H1 (cell line): ENCODE results near the gene PSKH1. TPM values are rescaled to one million over a fixed set of nuclear protein-coding genes. Genes with fewer than 3 reads are reported as not detected.

Experiments
- CTCF ChIA-PET: fragments of 300-600 bp; sonication (Branson Sonifier 250); formaldehyde crosslinking; loops from one replicate; lab custom pipeline; 2021; ENCODE audit not compliant: partially characterized antibody; lab: Charles Lee
- POLR2A ChIA-PET: fragments of 300-600 bp; sonication (Branson Sonifier 250); formaldehyde crosslinking; loops from one replicate; lab custom pipeline; 2021; ENCODE audit warnings: inconsistent platforms; ENCODE audit not compliant: partially characterized antibody; lab: Charles Lee
- DNase-seq, 2 experiments: peaks; one replicate each; pipeline versions ENCODE4 v3.0.0 to v3.0.0-alpha.2; 2010 to 2022; ENCODE audit warnings: low spot score in 2 of 2, low read depth in 1 of 2, mixed read lengths in 1 of 2
- FAIRE-seq: peaks from 2 replicates; lab custom pipeline; 2011; peaks lifted over from hg19 to GRCh38; lab: Jason Lieb, UNC
- H2AFZ ChIP-seq: 2 replicates; pipeline ENCODE4 v1.8.1; 2012; ENCODE audit warnings: low read length, inconsistent platforms
- H2AK5ac ChIP-seq: 2 replicates; pipeline ENCODE4 v1.6.1; 2013; ENCODE audit warnings: low read depth, low read length
- H2BK120ac ChIP-seq: replicated peaks from 2 replicates; pipeline ENCODE3; 2013; ENCODE audit warnings: low read depth, low read length, inconsistent platforms
- H2BK12ac ChIP-seq: 2 replicates; pipeline ENCODE4 v1.6.1; 2013; ENCODE audit warnings: low read depth, low read length
- H2BK15ac ChIP-seq: 2 replicates; pipeline ENCODE4 v1.6.1; 2013; ENCODE audit warnings: low read length
- H2BK20ac ChIP-seq: 2 replicates; pipeline ENCODE4 v1.6.1; 2013; ENCODE audit warnings: low read length
- H2BK5ac ChIP-seq: 2 replicates; pipeline ENCODE4 v1.6.1; 2013; ENCODE audit warnings: low read depth, low read length
- H3K14ac ChIP-seq: 2 replicates; pipeline ENCODE4 v1.6.1; 2013; ENCODE audit warnings: inconsistent platforms; ENCODE audit not compliant: insufficient read length
- H3K18ac ChIP-seq: 2 replicates; pipeline ENCODE4 v1.6.1; 2013; ENCODE audit warnings: low read length; ENCODE audit errors: extremely low read depth
- H3K23ac ChIP-seq: 2 replicates; pipeline ENCODE4 v1.6.1; 2013; ENCODE audit warnings: inconsistent platforms; ENCODE audit not compliant: insufficient read length
- H3K23me2 ChIP-seq: 2 replicates; pipeline ENCODE4 v1.6.1; 2013; ENCODE audit warnings: low read depth, low read length
- H3K27ac ChIP-seq: 2 replicates; pipeline ENCODE4 v1.6.1; 2011; ENCODE audit warnings: low read depth, low read length, inconsistent platforms
- H3K27me3 ChIP-seq, 4 experiments: replicated peaks in 1 of 4; 1 replicate in 1 of 4; 2 replicates in 3 of 4; pipeline versions ENCODE4 v1.6.1 to v1.8.1; 2011 to 2013; ENCODE audit warnings: low read length in 3 of 4, mild to moderate bottlenecking in 3 of 4, inconsistent platforms in 2 of 4, mixed read lengths in 2 of 4, moderate library complexity in 1 of 4; ENCODE audit not compliant: control insufficient read depth in 3 of 4, insufficient read depth in 3 of 4; ENCODE audit errors: extremely low read depth in 1 of 4
- H3K36me3 ChIP-seq, 4 experiments: 2 replicates each; pipeline versions ENCODE4 v1.6.1 to v1.8.1; 2011 to 2013; ENCODE audit warnings: mild to moderate bottlenecking in 4 of 4, low read length in 3 of 4, moderate library complexity in 2 of 4, control low read depth in 1 of 4, inconsistent platforms in 1 of 4; ENCODE audit not compliant: insufficient read depth in 4 of 4, control insufficient read depth in 2 of 4
- H3K4ac ChIP-seq: replicated peaks from 2 replicates; pipeline ENCODE3; 2013; ENCODE audit warnings: low read length, low read depth, mixed read lengths, inconsistent platforms; ENCODE audit not compliant: insufficient read length
- H3K4me1 ChIP-seq, 4 experiments: replicated peaks in 1 of 4; 1 replicate in 1 of 4; 2 replicates in 3 of 4; pipeline versions ENCODE4 v1.6.1 to v1.8.1; 2011 to 2013; ENCODE audit warnings: low read length in 3 of 4, inconsistent platforms in 2 of 4, mixed read lengths in 1 of 4; ENCODE audit not compliant: insufficient read depth in 4 of 4, control insufficient read depth in 3 of 4
- H3K4me2 ChIP-seq, 2 experiments: 2 replicates each; pipeline versions ENCODE4 v1.6.1 to v1.8.1; 2011 to 2013; ENCODE audit warnings: low read depth in 2 of 2, low read length in 2 of 2, control low read depth in 1 of 2, inconsistent platforms in 1 of 2, mild to moderate bottlenecking in 1 of 2; ENCODE audit not compliant: insufficient read depth in 1 of 2
- H3K4me3 ChIP-seq, 4 experiments: fragments of 200-600, 300-600 bp in 1 of 4; sonication (generic), shearing (Covaris generic), sonication (Bioruptor Twin) in 1 of 4; 2 replicates each; pipeline versions ENCODE4 v1.5.1 to v1.8.1; 2011 to 2016; ENCODE audit warnings: low read length in 4 of 4, low read depth in 3 of 4, control low read depth in 2 of 4, inconsistent platforms in 2 of 4, mild to moderate bottlenecking in 2 of 4, mixed read lengths in 1 of 4, moderate library complexity in 1 of 4; ENCODE audit not compliant: insufficient read depth in 2 of 4; ENCODE audit errors: extremely low read depth in 1 of 4
- H3K56ac ChIP-seq: replicated peaks from 2 replicates; pipeline ENCODE3; 2013; ENCODE audit warnings: low read depth, mild to moderate bottlenecking, mixed read lengths, low read length, inconsistent platforms; ENCODE audit not compliant: insufficient read length
- H3K79me1 ChIP-seq: 2 replicates; pipeline ENCODE4 v1.6.1; 2013; ENCODE audit warnings: low read depth, low read length, control low read depth
- H3K79me2 ChIP-seq, 2 experiments: 2 replicates each; pipeline versions ENCODE4 v1.6.1 to v1.8.1; 2012 to 2013; ENCODE audit warnings: low read length in 2 of 2, mild to moderate bottlenecking in 2 of 2, inconsistent platforms in 1 of 2; ENCODE audit not compliant: insufficient read depth in 2 of 2, control insufficient read depth in 1 of 2
- H3K9ac ChIP-seq, 4 experiments: replicated peaks in 1 of 4; 1 replicate in 1 of 4; 2 replicates in 3 of 4; pipeline versions ENCODE4 v1.6.1 to v1.8.1; 2011 to 2013; ENCODE audit warnings: low read depth in 3 of 4, low read length in 3 of 4, control low read depth in 2 of 4, mild to moderate bottlenecking in 2 of 4, moderate library complexity in 2 of 4, inconsistent platforms in 1 of 4; ENCODE audit errors: extremely low read depth in 1 of 4
- H3K9me3 ChIP-seq, 2 experiments: 2 replicates each; pipeline versions ENCODE4 v1.6.1 to v1.8.1; 2012 to 2013; ENCODE audit warnings: mild to moderate bottlenecking in 2 of 2, moderate library complexity in 2 of 2, control low read depth in 1 of 2, inconsistent platforms in 1 of 2, low read depth in 1 of 2, low read length in 1 of 2, mixed read lengths in 1 of 2; ENCODE audit not compliant: insufficient read depth in 2 of 2
- H4K20me1 ChIP-seq, 2 experiments: replicated peaks in 1 of 2; 2 replicates each; pipeline versions ENCODE3 to v1.8.1; 2011 to 2013; ENCODE audit warnings: inconsistent platforms in 2 of 2, low read length in 2 of 2, mild to moderate bottlenecking in 1 of 2; ENCODE audit not compliant: insufficient read depth in 2 of 2, control insufficient read depth in 1 of 2
- H4K5ac ChIP-seq: 2 replicates; pipeline ENCODE4 v1.6.1; 2013; ENCODE audit warnings: low read length, low read depth, mixed read lengths, inconsistent platforms; ENCODE audit not compliant: insufficient read length
- H4K8ac ChIP-seq: 2 replicates; pipeline ENCODE4 v1.8.0; 2013; ENCODE audit warnings: mild to moderate bottlenecking, moderate library complexity, low read length, inconsistent platforms; ENCODE audit not compliant: insufficient read depth; ENCODE audit errors: extremely low read depth
- H4K91ac ChIP-seq: replicated peaks from 2 replicates; pipeline ENCODE3; 2013; ENCODE audit warnings: low read length, mixed read lengths, inconsistent platforms; ENCODE audit not compliant: insufficient read length
- CEBPB ChIP-seq: IDR thresholded peaks from 2 replicates; pipeline ENCODE4 v1.6.1; 2012; ENCODE audit warnings: low read depth, low read length
- CTCF ChIP-seq, 3 experiments: IDR thresholded peaks; 1 replicate in 2 of 3; 2 replicates in 1 of 3; pipeline versions ENCODE4 v1.5.1 to v1.6.1; 2011; ENCODE audit warnings: low read length in 3 of 3, mild to moderate bottlenecking in 3 of 3, inconsistent platforms in 2 of 3, low read depth in 1 of 3, moderate library complexity in 1 of 3; ENCODE audit not compliant: insufficient read depth in 1 of 3; ENCODE audit errors: control extremely low read depth in 1 of 3
- EGR1 ChIP-seq: IDR thresholded peaks from 2 replicates; pipeline ENCODE4 v1.6.1; 2011; ENCODE audit warnings: low read depth, low read length, borderline replicate concordance
- FOSL1 ChIP-seq: IDR thresholded peaks from 2 replicates; pipeline ENCODE4 v1.6.1; 2011; ENCODE audit warnings: mild to moderate bottlenecking, low read depth, low read length, moderate library complexity; ENCODE audit not compliant: insufficient read depth
- GABPA ChIP-seq: IDR thresholded peaks from 2 replicates; pipeline ENCODE4 v1.6.1; 2011; ENCODE audit warnings: mild to moderate bottlenecking, low read length, moderate library complexity, borderline replicate concordance; ENCODE audit not compliant: insufficient read depth
- GTF2F1 ChIP-seq: IDR thresholded peaks from 2 replicates; pipeline ENCODE4 v1.6.1; 2012; ENCODE audit warnings: low read depth, low read length, improper control_type of control experiment, borderline replicate concordance
- MAX ChIP-seq: IDR thresholded peaks from 2 replicates; pipeline ENCODE4 v1.6.1; 2012; ENCODE audit warnings: inconsistent platforms
- NRF1 ChIP-seq: IDR thresholded peaks from 2 replicates; pipeline ENCODE4 v1.6.1; 2011; ENCODE audit warnings: mild to moderate bottlenecking, low read depth, low read length, improper control_type of control experiment
- POLR2A ChIP-seq, 2 experiments: IDR thresholded peaks; 1 replicate in 1 of 2; 2 replicates in 1 of 2; pipeline ENCODE4 v1.6.1; 2011; ENCODE audit warnings: low read depth in 2 of 2, low read length in 2 of 2, mild to moderate bottlenecking in 2 of 2; ENCODE audit errors: control extremely low read depth in 1 of 2
- SIX5 ChIP-seq: IDR thresholded peaks from 2 replicates; pipeline ENCODE4 v1.6.1; 2011; ENCODE audit warnings: mild to moderate bottlenecking, low read depth, low read length
- WGBS, 2 experiments: shearing (Covaris generic) in 1 of 2; methylation state at CpG; one replicate each; pipeline versions ENCODE4 v1.1.6 to v1.1.7; 2013 to 2015; ENCODE audit warnings: low lambda C conversion rate in 2 of 2, mixed read lengths in 2 of 2, inconsistent platforms in 1 of 2, low coverage in 1 of 2, missing lambda C conversion rate in 1 of 2; ENCODE audit not compliant: insufficient replicate concordance in 2 of 2, insufficient coverage in 1 of 2, insufficient read length in 1 of 2; ENCODE audit errors: extremely low coverage in 1 of 2, missing lambda C conversion rate in 1 of 2; 5-methylcytosine and 5-hydroxymethylcytosine counted together
- polyA plus RNA-seq, 7 experiments: library from polyadenylated mRNA; depleted of rRNA in 3 of 7; stranded (reverse) in 5 of 7; unstranded in 2 of 7; fragments of >200 nt in 5 of 7; fragments of 200-250 nt in 2 of 7; gene quantifications; 1 replicate in 5 of 7; 2 replicates in 1 of 7; 4 replicates in 1 of 7; pipeline versions ENCODE4 v1.2.1 to v1.2.3, GENCODE V29; 2011 to 2013; ENCODE audit warnings: missing spikeins in 2 of 7, mixed read lengths in 2 of 7
- total RNA-seq: library from RNA; stranded (reverse); fragmentation: NEBNext Ultra II Directional; extraction: Animal tissue kit (Norgen Biotek cat#: 25700); gene quantifications from 2 replicates; pipeline ENCODE4 v1.2.1, GENCODE V29; 2021

Gene PSKH1
- total and polyA plus RNA-seq, 2 of the 8 experiments (the other 6 are each of a cell fraction or from before 2014, with no cell fraction given): 24.8 to 51.0 TPM

GRCh38 chr16:67963292-67963661, 70.2 kb downstream of the PSKH1 start:
- H4K20me1 ChIP-seq: peaks cover 4 to 27% of the 10 kb centered on the region in 2 experiments
- no peak for FAIRE-seq
- no peak overlapping the region for H2AFZ ChIP-seq
- TF ChIP-seq GTF2F1 (no peak), EGR1 (no peak), SIX5 (no peak), POLR2A (IDR thresholded peaks at IDR 0.05; ENCODE audit: control extremely low read depth in 1 of 2, low read depth in 2 of 2, low read length in 2 of 2) (no peak), GABPA (no peak), CEBPB (no peak), NRF1 (no peak), MAX (no peak), FOSL1 (no peak), CTCF (IDR thresholded peaks at IDR 0.05; ENCODE audit: control extremely low read depth in 1 of 3, insufficient read depth in 1 of 3, low read depth in 1 of 3, low read length in 3 of 3) (no peak)

More at GRCh38 chr16:67963292-67963661, 70.2 kb downstream of the PSKH1 start:
- WGBS, 2 experiments: 96% methylated on average over 2 of the region's 2 CpGs; no CpG with 5 or more reads in 1 of the 2 experiments
- ChIA-PET POLR2A (interaction anchor here (1.1 to 1.6 kb wide), 4 partner anchors 10 to 24 kb away, joined by 3 read pairs; no protein-coding TSS in a partner anchor), CTCF (interaction anchor here (0.7 to 10.9 kb wide), 6 partner anchors 15 to 265 kb away, joined by 3 to 90 read pairs (median 4); partner anchors contain the start of genes LCAT and NRN1L)
- H3K14ac ChIP-seq: no peak overlapping the region
- H4K8ac ChIP-seq: peak overlapping the region; percentile 36; the same call in 1 of the 2 replicates
- no peaks in the 10 kb centered on the region for H3K27me3 ChIP-seq
- no peak overlapping the region for H2BK120ac ChIP-seq
- no peak overlapping the region for H3K18ac ChIP-seq
- H4K91ac ChIP-seq: no peak overlapping the region
- H3K56ac ChIP-seq: no peak overlapping the region
- peaks cover 6 to 25% (median 17%) of the 10 kb centered on the region in 4 experiments for H3K4me1 ChIP-seq
- H3K79me2 ChIP-seq: peaks cover 0 to 4% of the 10 kb centered on the region in 2 experiments; a peak in 2 of 4 replicates
- DNase-seq: no peak
- H2AK5ac ChIP-seq: no peak overlapping the region
- H3K27ac ChIP-seq: no peak overlapping the region
- H4K5ac ChIP-seq: no peak overlapping the region
- H3K4ac ChIP-seq: no peak overlapping the region
- H3K23me2 ChIP-seq: peaks cover 7% of the 10 kb centered on the region; the same call in 1 of the 2 replicates
- no peak overlapping the region for H3K9ac ChIP-seq
- no peaks in the 10 kb centered on the region for H3K9me3 ChIP-seq
- H2BK12ac ChIP-seq: no peak overlapping the region
- no peak overlapping the region for H2BK15ac ChIP-seq
- H2BK5ac ChIP-seq: no peak overlapping the region
- H2BK20ac ChIP-seq: no peak overlapping the region
- H3K4me2 ChIP-seq: peak overlapping the region in 1 of 2 experiments; percentile 11; a peak in 1 of 4 replicates
- no peak overlapping the region for H3K23ac ChIP-seq
- peaks cover 20% of the 10 kb centered on the region; the same call in 1 of the 2 replicates for H3K79me1 ChIP-seq
- peaks cover 4 to 20% (median 18%) of the 10 kb centered on the region in 4 experiments; a peak in 6 of 8 replicates for H3K36me3 ChIP-seq
- H3K4me3 ChIP-seq: no peak overlapping the region
